Thyroid gland (tissue), 4 donors: ENCODE data around the gene LMTK3. TPM values are rescaled to one million over a fixed set of nuclear protein-coding genes. Genes with fewer than 3 reads are reported as not detected.

Experiments
- DNase-seq, 2 donors: peaks; one replicate each; pipeline ENCODE4 v3.0.0-alpha.2; 2019
- H3K27ac ChIP-seq, 3 donors: fragments of 200-600 bp; sonication (generic); 1 replicate in 2 of 3; 2 replicates in 1 of 3; pipeline ENCODE4 v1.5.1; 2016 to 2019; ENCODE audit warnings: mild to moderate bottlenecking in 1 of 3, moderate library complexity in 1 of 3
- H3K27me3 ChIP-seq: fragments of 200-600 bp; sonication (generic); one replicate; pipeline ENCODE4 v1.5.1; 2019
- H3K36me3 ChIP-seq, 2 donors: fragments of 200-600 bp; sonication (generic); one replicate each; pipeline ENCODE4 v1.5.1; 2016 to 2019
- H3K4me1 ChIP-seq, 2 donors: fragments of 200-600 bp; sonication (generic); one replicate each; pipeline ENCODE4 v1.5.1; 2017 to 2019
- H3K4me3 ChIP-seq, 3 donors: fragments of 200-600 bp; sonication (generic); replicated peaks in 1 of 3; 1 replicate in 2 of 3; 2 replicates in 1 of 3; pipeline ENCODE4 v1.5.1; 2016; ENCODE audit warnings: mild to moderate bottlenecking in 1 of 3
- H3K9me3 ChIP-seq: fragments of 200-600 bp; sonication (generic); one replicate; pipeline ENCODE4 v1.5.1; 2017
- CTCF ChIP-seq, 6 experiments: fragments of 200-600 bp in 3 of 6; fragments of 450-650 bp in 3 of 6; sonication (generic) in 3 of 6; IDR thresholded peaks; one replicate each; pipeline ENCODE4 v1.5.1; 2016 to 2019; ENCODE audit warnings: antibody characterized with exemption in 6 of 6, mild to moderate bottlenecking in 2 of 6, inconsistent platforms in 1 of 6, moderate library complexity in 1 of 6
- POLR2A ChIP-seq, 2 donors: fragments of 450-650 bp; IDR thresholded peaks; one replicate each; pipeline ENCODE4 v1.6.1; 2017; ENCODE audit warnings: antibody characterized with exemption in 2 of 2, mild to moderate bottlenecking in 2 of 2, moderate library complexity in 1 of 2
- WGBS, 2 donors: methylation state at CpG; one replicate each; pipeline ENCODE4 v1.1.5; 2017; 5-methylcytosine and 5-hydroxymethylcytosine counted together
- intact Hi-C: fragments of 100-400 bp; cut with DNase I; formaldehyde crosslinking; loops from one replicate; pipeline ENCODE4 v1.15.1; 2023
- total RNA-seq, 4 donors: library from RNA; depleted of rRNA; stranded (reverse); fragments of >200 nt; gene quantifications; one replicate each; pipeline ENCODE4 v1.2.3, GENCODE V29; 2016

LMTK3 gene
- total RNA-seq, 4 donors from 2014 or later = 3.0 to 7.1 (median 4.6) TPM

- intact Hi-C loops = no loop called here
- 72 to 80% methylated on average over 16 to 23 of the region's 25 CpGs for WGBS, 2 donors
- H3K27me3 ChIP-seq = no peaks in the 10 kb centered on the region
- no peaks in the 10 kb centered on the region for H3K36me3 ChIP-seq
- no peaks in the 10 kb centered on the region for H3K9me3 ChIP-seq
- no peak for DNase-seq
- peaks cover 8 to 13% of the 10 kb centered on the region in 2 donors for H3K4me1 ChIP-seq
- no peak overlapping the region for H3K27ac ChIP-seq
- no peak for TF ChIP-seq POLR2A (IDR thresholded peaks at IDR 0.05)
- TF ChIP-seq CTCF (IDR thresholded peaks at IDR 0.05) = no peak
- no peak overlapping the region for H3K4me3 ChIP-seq
Measured at GRCh38 chr19:48544856-48545750, 33.5 kb upstream of the LMTK3 start.

DNA sequence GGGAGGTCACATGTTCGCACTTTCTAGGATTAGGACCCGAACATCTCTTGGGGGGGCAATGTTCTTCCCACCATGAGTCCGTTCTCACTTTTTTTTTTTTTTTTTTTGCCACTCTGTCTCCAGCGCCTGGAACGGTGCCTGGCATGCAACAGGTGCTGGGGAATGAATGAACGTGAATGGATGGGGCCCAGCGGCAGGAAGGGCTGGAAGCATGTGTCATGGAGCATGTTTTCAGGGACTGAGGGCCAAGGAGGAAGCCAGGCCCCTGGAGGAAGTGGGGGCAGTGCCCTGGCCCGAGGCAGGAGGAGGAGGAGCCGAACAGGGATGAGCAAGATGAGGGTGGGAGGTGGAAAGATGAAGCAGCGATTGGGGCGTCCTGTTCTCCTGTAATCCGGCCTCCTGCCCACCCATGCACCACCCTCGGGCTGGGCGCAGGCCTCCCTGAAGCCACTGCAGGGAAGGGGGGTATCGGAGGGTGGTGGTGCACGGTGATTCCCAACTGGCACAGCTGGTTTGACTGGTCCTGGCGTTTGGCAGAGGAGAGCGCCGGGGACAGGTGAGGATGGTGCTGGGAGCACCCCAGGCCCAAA lies 31.6 kb upstream of the LMTK3 start:
- Histone ChIP-seq H3K4me3 (no peak overlapping the region), H3K9me3 (no peaks in the 10 kb centered on the region), H3K4me1 (peaks cover 13 to 20% of the 10 kb centered on the region in 2 donors), H3K36me3 (no peaks in the 10 kb centered on the region), H3K27me3 (no peaks in the 10 kb centered on the region), H3K27ac (no peak overlapping the region)
- intact Hi-C loops = no loop called here
- TF ChIP-seq POLR2A (IDR thresholded peaks at IDR 0.05) = no peak
- no peak for TF ChIP-seq CTCF (IDR thresholded peaks at IDR 0.05)
- 8 to 13% methylated on average over 15 to 19 of the region's 19 CpGs for WGBS, 2 donors
- DNase-seq = peak; percentile 78 to 86

DNA sequence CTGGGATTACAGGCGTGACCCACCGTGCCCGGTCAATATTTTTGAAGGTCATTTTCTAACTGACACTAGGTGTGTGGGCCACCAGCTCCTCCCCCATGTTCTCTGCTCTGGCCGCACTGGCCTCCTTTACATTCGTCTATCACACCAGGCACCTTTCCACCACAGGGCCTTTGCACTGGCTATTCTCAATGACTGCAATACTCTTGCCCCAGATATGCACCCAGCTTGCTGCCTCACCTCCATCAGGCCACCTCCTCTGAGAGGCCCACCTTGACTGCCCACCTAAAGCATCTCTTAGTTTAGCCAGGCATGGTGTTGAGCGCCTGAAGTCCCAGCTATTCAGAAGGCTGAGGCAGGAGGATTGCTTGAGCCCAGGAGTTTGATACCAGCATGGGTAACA lies 30.2 kb upstream of the LMTK3 start:
- Histone ChIP-seq H3K36me3 (no peaks in the 10 kb centered on the region), H3K4me3 (no peak overlapping the region), H3K9me3 (no peaks in the 10 kb centered on the region), H3K4me1 (peaks cover 13 to 20% of the 10 kb centered on the region in 2 donors), H3K27ac (no peak overlapping the region), H3K27me3 (no peaks in the 10 kb centered on the region)
- WGBS, 2 donors = 88 to 95% methylated on average over 6 of the region's 6 CpGs
- intact Hi-C loops = no loop called here
- no peak for DNase-seq
- TF ChIP-seq CTCF (IDR thresholded peaks at IDR 0.05) = no peak
- TF ChIP-seq POLR2A (IDR thresholded peaks at IDR 0.05) = no peak

GRCh38 chr19:48540110-48540509 lies 28.5 kb upstream of the LMTK3 start:
- TF ChIP-seq POLR2A (IDR thresholded peaks at IDR 0.05) (no peak), CTCF (IDR thresholded peaks at IDR 0.05) (no peak)
- intact Hi-C loops = no loop called here
- H3K36me3 ChIP-seq = no peaks in the 10 kb centered on the region
- no peaks in the 10 kb centered on the region for H3K27me3 ChIP-seq
- peaks cover 13 to 20% of the 10 kb centered on the region in 2 donors for H3K4me1 ChIP-seq
- no peaks in the 10 kb centered on the region for H3K9me3 ChIP-seq
- no peak overlapping the region for H3K27ac ChIP-seq
- H3K4me3 ChIP-seq = no peak overlapping the region
- peak; percentile 28 to 49 for DNase-seq
- 23 to 26% methylated on average over 7 of the region's 7 CpGs for WGBS, 2 donors
